Hepatocyte (in vitro differentiated cells): Measurements from ENCODE around the gene DGKQ. TPM values are rescaled to one million over a fixed set of nuclear protein-coding genes. Genes with fewer than 3 reads are reported as not detected.

Experiments
- DNase-seq: peaks from one replicate; pipeline ENCODE4 v3.0.0-alpha.2; 2016; ENCODE audit warnings: low spot score
- H2AFZ ChIP-seq: fragments of 200-600 bp; sonication (generic); 2 replicates; pipeline ENCODE4 v1.6.0; 2016; ENCODE audit warnings: antibody characterized with exemption, mild to moderate bottlenecking
- H3K27ac ChIP-seq: fragments of 200-600 bp; sonication (generic); 2 replicates; pipeline ENCODE4 v1.5.1; 2016; ENCODE audit warnings: mild to moderate bottlenecking
- H3K27me3 ChIP-seq: fragments of 200-600 bp; sonication (generic); 2 replicates; pipeline ENCODE4 v1.6.1; 2016
- H3K36me3 ChIP-seq: fragments of 200-600 bp; sonication (generic); replicated peaks from 2 replicates; pipeline ENCODE4 v1.5.1; 2016; ENCODE audit warnings: low read depth; ENCODE audit not compliant: insufficient read depth
- H3K4me1 ChIP-seq: fragments of 200-600 bp; sonication (generic); 2 replicates; pipeline ENCODE4 v1.5.1; 2016; ENCODE audit warnings: mild to moderate bottlenecking, moderate library complexity; ENCODE audit not compliant: insufficient read depth
- H3K4me2 ChIP-seq: fragments of 200-600 bp; sonication (generic); 2 replicates; pipeline ENCODE4 v1.6.0; 2016
- H3K4me3 ChIP-seq: fragments of 200-600 bp; sonication (generic); 2 replicates; pipeline ENCODE4 v1.5.1; 2016; ENCODE audit warnings: mild to moderate bottlenecking
- H3K79me2 ChIP-seq: fragments of 200-600 bp; sonication (generic); 2 replicates; pipeline ENCODE4 v1.6.0; 2017; ENCODE audit warnings: mild to moderate bottlenecking
- H3K9me2 ChIP-seq: fragments of 200-600 bp; sonication (generic); replicated peaks from 2 replicates; pipeline ENCODE4 v1.6.0; 2017; ENCODE audit warnings: mild to moderate bottlenecking; ENCODE audit not compliant: insufficient read depth
- H3K9me3 ChIP-seq: fragments of 200-600 bp; sonication (generic); 2 replicates; pipeline ENCODE4 v1.5.1; 2016; ENCODE audit warnings: low read depth, mild to moderate bottlenecking
- H4K20me1 ChIP-seq: fragments of 200-600 bp; sonication (generic); 2 replicates; pipeline ENCODE4 v1.6.0; 2016; ENCODE audit warnings: mild to moderate bottlenecking; ENCODE audit not compliant: insufficient read depth, poor library complexity, severe bottlenecking
- EZH2 ChIP-seq: fragments of 200-600 bp; sonication (generic); IDR thresholded peaks from 2 replicates; pipeline ENCODE4 v1.6.1; 2016; ENCODE audit warnings: antibody characterized with exemption, mild to moderate bottlenecking, borderline replicate concordance
- EZH2phosphoT487 ChIP-seq: fragments of 200-600 bp; sonication (generic); IDR thresholded peaks from one replicate; pipeline ENCODE4 v1.6.1; 2018; ENCODE audit warnings: antibody characterized with exemption, mild to moderate bottlenecking, low read depth, moderate library complexity; ENCODE audit not compliant: unreplicated experiment, severe bottlenecking
- WGBS: methylation state at CpG from one replicate; pipeline ENCODE4 v1.1.6; 2016; ENCODE audit warnings: low lambda C conversion rate; ENCODE audit errors: missing lambda C conversion rate; 5-methylcytosine and 5-hydroxymethylcytosine counted together
- polyA plus RNA-seq: library from polyadenylated mRNA; unstranded; fragments of >200 nt; fragmentation: Nextera tagmentation; extraction: Ambion mirVana; gene quantifications from 2 replicates; pipeline ENCODE4 v1.2.1, GENCODE V29; 2016
- total RNA-seq: library from RNA; depleted of rRNA; stranded (reverse); fragments of >200 nt; gene quantifications from 2 replicates; pipeline ENCODE4 v1.2.3, GENCODE V29; 2014
- TF ChIP-seq, protein P1 (sequence below): fragments of 200-600 bp; sonication (generic); IDR thresholded peaks from 2 replicates; pipeline ENCODE4 v1.5.1; 2016; ENCODE audit warnings: antibody characterized with exemption, mild to moderate bottlenecking; ENCODE audit not compliant: poor library complexity

Gene DGKQ
- total and polyA plus RNA-seq, 2 experiments from 2014 or later: 17.4 to 20.7 TPM

DNA sequence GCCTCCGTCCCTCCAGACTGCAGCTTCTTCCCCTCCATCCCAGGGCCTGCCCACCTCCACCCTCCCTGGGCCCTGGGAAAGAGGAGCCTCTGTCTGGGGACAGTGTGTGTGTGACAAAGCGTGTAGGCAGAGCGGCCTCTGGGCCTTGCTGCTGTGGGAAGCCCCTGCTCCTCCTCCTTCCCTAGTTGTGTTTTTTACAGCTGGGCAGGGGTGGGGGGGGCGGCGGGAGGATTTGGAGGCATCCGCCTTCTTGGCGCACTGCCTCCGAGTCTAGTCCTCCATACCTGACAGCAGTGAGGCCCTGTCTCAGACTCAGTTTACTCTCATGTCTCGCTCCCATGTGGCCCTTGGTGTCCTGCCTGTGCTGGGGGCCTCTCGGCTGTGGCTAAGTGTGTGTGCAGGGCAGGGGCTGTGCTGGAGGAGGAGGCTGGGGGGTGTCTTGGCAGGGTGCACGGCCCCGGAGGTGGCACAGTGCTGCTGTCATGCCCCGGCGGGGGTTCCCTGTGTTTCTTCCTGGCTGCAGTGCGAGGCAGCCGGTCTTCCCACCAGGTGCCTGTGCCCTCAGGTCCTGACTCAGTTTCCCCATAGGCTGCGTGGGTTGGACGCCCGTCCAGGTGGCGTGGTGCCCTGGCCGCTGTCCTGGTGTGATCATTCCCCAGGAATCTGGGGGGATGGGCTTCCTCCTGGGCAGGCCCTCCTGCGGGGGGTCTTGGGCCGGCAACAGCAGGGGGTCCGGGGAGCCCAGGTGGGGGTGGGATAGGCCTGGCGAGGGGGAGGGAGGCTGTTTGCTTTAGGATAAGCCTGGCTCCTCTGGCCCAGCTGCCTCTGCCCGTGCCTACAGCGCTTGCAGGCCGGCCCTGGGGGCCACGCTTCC is 45.0 kb upstream of the DGKQ start:
- Histone ChIP-seq H2AFZ (no peak overlapping the region), H3K4me2 (no peak overlapping the region), H3K9me2 (no peaks in the 10 kb centered on the region), H4K20me1 (no peaks in the 10 kb centered on the region), H3K4me1 (peaks cover 13% of the 10 kb centered on the region), H3K4me3 (no peak overlapping the region), H3K27me3 (no peaks in the 10 kb centered on the region), H3K36me3 (no peaks in the 10 kb centered on the region), H3K27ac (no peak overlapping the region), H3K9me3 (no peaks in the 10 kb centered on the region), H3K79me2 (peaks cover 7% of the 10 kb centered on the region)
- no peak for DNase-seq
- TF ChIP-seq, protein P1, sequence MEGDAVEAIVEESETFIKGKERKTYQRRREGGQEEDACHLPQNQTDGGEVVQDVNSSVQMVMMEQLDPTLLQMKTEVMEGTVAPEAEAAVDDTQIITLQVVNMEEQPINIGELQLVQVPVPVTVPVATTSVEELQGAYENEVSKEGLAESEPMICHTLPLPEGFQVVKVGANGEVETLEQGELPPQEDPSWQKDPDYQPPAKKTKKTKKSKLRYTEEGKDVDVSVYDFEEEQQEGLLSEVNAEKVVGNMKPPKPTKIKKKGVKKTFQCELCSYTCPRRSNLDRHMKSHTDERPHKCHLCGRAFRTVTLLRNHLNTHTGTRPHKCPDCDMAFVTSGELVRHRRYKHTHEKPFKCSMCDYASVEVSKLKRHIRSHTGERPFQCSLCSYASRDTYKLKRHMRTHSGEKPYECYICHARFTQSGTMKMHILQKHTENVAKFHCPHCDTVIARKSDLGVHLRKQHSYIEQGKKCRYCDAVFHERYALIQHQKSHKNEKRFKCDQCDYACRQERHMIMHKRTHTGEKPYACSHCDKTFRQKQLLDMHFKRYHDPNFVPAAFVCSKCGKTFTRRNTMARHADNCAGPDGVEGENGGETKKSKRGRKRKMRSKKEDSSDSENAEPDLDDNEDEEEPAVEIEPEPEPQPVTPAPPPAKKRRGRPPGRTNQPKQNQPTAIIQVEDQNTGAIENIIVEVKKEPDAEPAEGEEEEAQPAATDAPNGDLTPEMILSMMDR: no peak
- TF ChIP-seq EZH2phosphoT487: no peak
- no peak for TF ChIP-seq EZH2
- WGBS: 78% methylated on average over 23 of the region's 29 CpGs

DNA sequence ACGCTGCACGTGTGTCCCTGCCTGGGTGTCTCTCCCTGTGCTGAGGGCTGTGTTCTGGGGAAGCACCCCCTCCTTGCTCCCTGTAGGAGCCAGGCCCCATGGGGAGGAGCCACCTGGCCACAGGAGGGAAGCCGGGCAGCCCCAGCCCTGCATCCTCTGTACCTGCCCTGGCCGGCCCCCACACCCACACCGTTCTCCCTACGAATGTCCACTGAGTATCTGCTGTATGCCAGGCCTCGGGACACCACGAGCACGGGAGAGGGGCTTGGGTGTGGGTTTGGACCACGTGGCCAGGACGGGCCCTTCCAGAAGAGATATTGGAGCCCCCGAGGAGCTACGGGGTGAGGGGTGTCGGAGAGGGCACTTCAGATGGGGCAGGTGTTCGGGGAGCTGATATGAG is 44.3 kb upstream of the DGKQ start:
- no peaks in the 10 kb centered on the region for H4K20me1 ChIP-seq
- no peak overlapping the region for H2AFZ ChIP-seq
- WGBS: 90% methylated on average over 14 of the region's 15 CpGs

DNA sequence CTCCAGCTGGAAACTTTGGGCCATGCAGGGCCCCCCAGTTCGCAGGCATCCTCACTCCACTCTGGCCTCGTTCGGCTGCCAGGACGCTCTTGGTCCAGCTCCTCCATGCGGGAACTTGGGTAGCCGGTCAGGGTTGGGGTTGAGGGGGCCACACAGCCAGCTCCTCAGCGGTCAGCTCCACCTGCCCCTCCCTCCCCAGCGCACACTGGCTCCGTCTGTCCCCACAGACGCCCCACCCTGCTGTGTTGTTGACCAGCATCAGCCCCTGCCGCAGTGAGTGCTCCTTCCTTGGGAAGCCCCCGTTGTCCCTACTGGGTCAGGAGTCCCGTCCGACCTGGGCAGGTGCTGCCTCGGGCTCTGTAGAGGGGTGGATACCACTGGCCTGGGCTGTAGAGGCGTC is 43.8 kb upstream of the DGKQ start:
- no peaks in the 10 kb centered on the region for H3K36me3 ChIP-seq
- H4K20me1 ChIP-seq: no peaks in the 10 kb centered on the region
- peaks cover 12% of the 10 kb centered on the region for H3K79me2 ChIP-seq
- H3K27me3 ChIP-seq: no peaks in the 10 kb centered on the region
- TF ChIP-seq EZH2: no peak
- no peak for TF ChIP-seq EZH2phosphoT487
- TF ChIP-seq, protein P1: no peak
- H3K4me1 ChIP-seq: peaks cover 13% of the 10 kb centered on the region
- no peaks in the 10 kb centered on the region for H3K9me2 ChIP-seq
- H3K9me3 ChIP-seq: no peaks in the 10 kb centered on the region
- H3K4me2 ChIP-seq: no peak overlapping the region
- WGBS: 89% methylated on average over 11 of the region's 16 CpGs
- H2AFZ ChIP-seq: no peak overlapping the region
- DNase-seq: no peak
- no peak overlapping the region for H3K27ac ChIP-seq
- no peak overlapping the region for H3K4me3 ChIP-seq

More for the DNA sequence above, 44.3 kb upstream of the DGKQ start:
- Histone ChIP-seq H3K9me3 (no peaks in the 10 kb centered on the region), H3K4me2 (no peak overlapping the region), H3K4me1 (peaks cover 13% of the 10 kb centered on the region), H3K27me3 (no peaks in the 10 kb centered on the region), H3K79me2 (peaks cover 9% of the 10 kb centered on the region), H3K27ac (no peak overlapping the region), H3K9me2 (no peaks in the 10 kb centered on the region), H3K4me3 (no peak overlapping the region), H3K36me3 (no peaks in the 10 kb centered on the region)
- no peak for DNase-seq
- TF ChIP-seq EZH2phosphoT487 (no peak), EZH2 (no peak)
- TF ChIP-seq, protein P1: no peak
